IMR-90 (cell line): Measurements from ENCODE around the gene LRRC15. TPM values are rescaled to one million over a fixed set of nuclear protein-coding genes. Genes with fewer than 3 reads are reported as not detected.

Experiments used
- ATAC-seq: fragments of 200-7000 bp; cut with Tn5 transposase; 2 replicates; pipeline ENCODE4 v1.9.1; 2020; ENCODE audit warnings: low read depth, mild to moderate bottlenecking, moderate library complexity
- BruUV-seq: library from RNA; stranded (reverse); fragments of 400-500 nt; replicated peaks from 2 replicates; lab custom pipeline; 2021; lab: Mats Ljungman, UMichigan
- CTCF ChIA-PET: fragments of 300-600 bp; formaldehyde crosslinking; extraction: SDS; loops from one replicate; lab custom pipeline; 2021; ENCODE audit warnings: antibody characterized with exemption; lab: Yijun Ruan, JAX
- POLR2A ChIA-PET: fragments of 300-600 bp; sonication (Branson Sonifier 250); formaldehyde crosslinking; loops from one replicate; lab custom pipeline; 2022; ENCODE audit warnings: antibody characterized with exemption; ENCODE audit not compliant: unreplicated experiment; lab: Charles Lee
- DNase-seq: peaks from one replicate; pipeline ENCODE4 v3.0.0; 2013
- H2AFZ ChIP-seq: replicated peaks from 2 replicates; pipeline ENCODE3; 2013; ENCODE audit warnings: low read length, mild to moderate bottlenecking; ENCODE audit not compliant: poor library complexity
- H2AK5ac ChIP-seq: 2 replicates; pipeline ENCODE4 v1.6.1; 2013; ENCODE audit warnings: low read depth, low read length, inconsistent platforms
- H2AK9ac ChIP-seq: replicated peaks from 2 replicates; pipeline ENCODE3; 2013; ENCODE audit warnings: mild to moderate bottlenecking, low read depth, low read length, moderate library complexity; ENCODE audit not compliant: poor library complexity
- H2BK120ac ChIP-seq: 2 replicates; pipeline ENCODE4 v1.6.1; 2013; ENCODE audit warnings: low read depth, low read length, inconsistent platforms
- H2BK15ac ChIP-seq: 3 replicates; pipeline ENCODE4 v1.6.1; 2013; ENCODE audit warnings: low read depth, low read length, inconsistent platforms
- H2BK20ac ChIP-seq: 2 replicates; pipeline ENCODE4 v1.6.1; 2013; ENCODE audit warnings: low read depth, mild to moderate bottlenecking, inconsistent platforms, low read length, moderate library complexity
- H2BK5ac ChIP-seq: 2 replicates; pipeline ENCODE4 v1.6.1; 2013; ENCODE audit warnings: mild to moderate bottlenecking, low read depth, low read length, inconsistent platforms; ENCODE audit not compliant: poor library complexity, severe bottlenecking
- H3K14ac ChIP-seq: replicated peaks from 2 replicates; pipeline ENCODE4 v1.6.1; 2013; ENCODE audit warnings: low read depth, low read length, inconsistent platforms
- H3K18ac ChIP-seq: 2 replicates; pipeline ENCODE4 v1.6.1; 2013; ENCODE audit warnings: low read depth, low read length, control low read depth
- H3K23ac ChIP-seq: 2 replicates; pipeline ENCODE4 v1.6.1; 2013; ENCODE audit warnings: low read depth, low read length, inconsistent platforms
- H3K27ac ChIP-seq: 2 replicates; pipeline ENCODE4 v1.5.1; 2013; ENCODE audit warnings: mild to moderate bottlenecking, control low read depth, low read length; ENCODE audit not compliant: insufficient read depth
- H3K27me3 ChIP-seq: 2 replicates; pipeline ENCODE4 v1.6.1; 2013; ENCODE audit warnings: low read length; ENCODE audit not compliant: control insufficient read depth, insufficient read depth
- H3K36me3 ChIP-seq: 2 replicates; pipeline ENCODE4 v1.6.1; 2013; ENCODE audit warnings: low read length, mixed read lengths; ENCODE audit not compliant: control insufficient read depth, insufficient read depth
- H3K4ac ChIP-seq: 2 replicates; pipeline ENCODE4 v1.6.1; 2013; ENCODE audit warnings: low read depth, low read length, inconsistent platforms
- H3K4me1 ChIP-seq: 2 replicates; pipeline ENCODE4 v1.6.1; 2013; ENCODE audit warnings: low read length, mixed read lengths; ENCODE audit not compliant: control insufficient read depth, insufficient read depth
- H3K4me2 ChIP-seq: 2 replicates; pipeline ENCODE4 v1.6.1; 2013; ENCODE audit warnings: low read depth, mild to moderate bottlenecking, control low read depth, low read length, moderate library complexity
- H3K4me3 ChIP-seq: 2 replicates; pipeline ENCODE4 v1.5.1; 2013; ENCODE audit warnings: low read depth, mild to moderate bottlenecking, control low read depth, low read length, moderate library complexity; ENCODE audit not compliant: insufficient read depth
- H3K56ac ChIP-seq: 2 replicates; pipeline ENCODE4 v1.6.1; 2013; ENCODE audit warnings: low read length, inconsistent platforms; ENCODE audit not compliant: insufficient read depth; ENCODE audit errors: extremely low read depth
- H3K79me1 ChIP-seq, 2 experiments: 2 replicates each; pipeline ENCODE4 v1.6.1; 2013; ENCODE audit warnings: low read length in 2 of 2, inconsistent platforms in 1 of 2, low read depth in 1 of 2
- H3K9ac ChIP-seq: 2 replicates; pipeline ENCODE4 v1.6.1; 2013; ENCODE audit warnings: low read depth, low read length, control low read depth
- H3K9me1 ChIP-seq: 2 replicates; pipeline ENCODE4 v1.6.1; 2013; ENCODE audit warnings: low read length, inconsistent platforms; ENCODE audit not compliant: insufficient read depth
- H3K9me3 ChIP-seq: 2 replicates; pipeline ENCODE4 v1.6.1; 2013; ENCODE audit warnings: low read length; ENCODE audit not compliant: control insufficient read depth, insufficient read depth
- H4K20me1 ChIP-seq: 2 replicates; pipeline ENCODE4 v1.6.1; 2013; ENCODE audit warnings: low read length, inconsistent platforms; ENCODE audit not compliant: insufficient read depth
- H4K5ac ChIP-seq: 2 replicates; pipeline ENCODE4 v1.6.1; 2013; ENCODE audit warnings: mild to moderate bottlenecking, low read depth, low read length, control low read depth
- H4K8ac ChIP-seq, 2 experiments: 2 replicates each; pipeline ENCODE4 v1.6.1; 2013; ENCODE audit warnings: low read depth in 2 of 2, low read length in 2 of 2, control low read depth in 1 of 2, inconsistent platforms in 1 of 2
- H4K91ac ChIP-seq: 2 replicates; pipeline ENCODE4 v1.6.1; 2013; ENCODE audit warnings: low read depth, low read length, inconsistent platforms; ENCODE audit not compliant: insufficient read depth
- CEBPB ChIP-seq: IDR thresholded peaks from 2 replicates; pipeline ENCODE4 v1.6.1; 2012; ENCODE audit warnings: low read depth, low read length, improper control_type of control experiment
- CTCF ChIP-seq: conservative IDR thresholded peaks from 2 replicates; pipeline ENCODE4 v1.5.1; 2012; ENCODE audit warnings: mild to moderate bottlenecking, low read depth, low read length, improper control_type of control experiment
- FOS ChIP-seq: fragments of 150-350 bp; IDR thresholded peaks from 2 replicates; pipeline ENCODE4 v1.6.1; 2016; ENCODE audit warnings: low read depth, low read length
- MAFK ChIP-seq: IDR thresholded peaks from 2 replicates; pipeline ENCODE4 v1.6.1; 2012; ENCODE audit warnings: low read depth, low read length, improper control_type of control experiment
- MAZ ChIP-seq: IDR thresholded peaks from 2 replicates; pipeline ENCODE4 v1.6.1; 2012; ENCODE audit warnings: low read depth, mild to moderate bottlenecking, low read length, improper control_type of control experiment, moderate library complexity, borderline replicate concordance
- MXI1 ChIP-seq: IDR thresholded peaks from 2 replicates; pipeline ENCODE4 v1.6.1; 2012; ENCODE audit warnings: low read depth, mild to moderate bottlenecking, low read length, moderate library complexity, borderline replicate concordance
- POLR2A ChIP-seq: IDR thresholded peaks from 2 replicates; pipeline ENCODE4 v1.6.1; 2012; ENCODE audit warnings: mild to moderate bottlenecking, low read depth, low read length
- RAD21 ChIP-seq: IDR thresholded peaks from 2 replicates; pipeline ENCODE4 v1.6.1; 2012; ENCODE audit warnings: low read length, improper control_type of control experiment
- RCOR1 ChIP-seq: IDR thresholded peaks from 2 replicates; pipeline ENCODE4 v1.6.1; 2012; ENCODE audit warnings: mild to moderate bottlenecking, low read length, improper control_type of control experiment; ENCODE audit not compliant: insufficient replicate concordance
- RFX5 ChIP-seq: IDR thresholded peaks from 2 replicates; pipeline ENCODE4 v1.8.0; 2012; ENCODE audit warnings: low read depth, mild to moderate bottlenecking, low read length, moderate library complexity
- SMC3 ChIP-seq: fragments of 150-350 bp; IDR thresholded peaks from 2 replicates; pipeline ENCODE4 v1.6.1; 2016; ENCODE audit warnings: low read depth, mild to moderate bottlenecking, antibody characterized with exemption, low read length, moderate library complexity
- WGBS, 2 experiments: methylation state at CpG; one replicate each; pipeline versions ENCODE4 v1.1.5 to v1.1.7; 2013; ENCODE audit warnings: missing lambda C conversion rate in 2 of 2; ENCODE audit not compliant: insufficient read length in 1 of 2; ENCODE audit errors: extremely low coverage in 2 of 2; 5-methylcytosine and 5-hydroxymethylcytosine counted together
- dilution Hi-C: fragments of 300-500 bp; cut with HindIII; formaldehyde crosslinking; loops from one replicate; pipeline ENCODE4 v1.14.3; 2018; ENCODE audit warnings: low sequenced_read_pairs; ENCODE audit not compliant: unreplicated experiment
- in situ Hi-C: fragments of 300-500 bp; cut with MboI; formaldehyde crosslinking; loops from 3 replicates; pipeline ENCODE4 v1.14.3; 2019; ENCODE audit warnings: low sequenced_read_pairs, inconsistent platforms, mixed read lengths
- intact Hi-C: fragments of 100-400 bp; cut with micrococcal nuclease; formaldehyde crosslinking; loops from 2 replicates; pipeline ENCODE4 v1.10.0; 2022
- polyA plus RNA-seq, 3 experiments: library from polyadenylated mRNA; depleted of rRNA; stranded (reverse); fragments of >200 nt; gene quantifications; 2 replicates each; pipeline ENCODE4 v1.2.3, GENCODE V29; 2012; ENCODE audit warnings: low replicate concordance in 1 of 3
- total RNA-seq: library from RNA; depleted of rRNA; stranded (reverse); fragments of >200 nt; gene quantifications from 2 replicates; pipeline ENCODE4 v1.2.3, GENCODE V29; 2012
- TF ChIP-seq, protein P1 (sequence below): fragments of 150-350 bp; IDR thresholded peaks from 2 replicates; pipeline ENCODE4 v1.6.1; 2017; ENCODE audit warnings: mild to moderate bottlenecking, antibody characterized with exemption, low read length, low read depth

LRRC15 gene
- total and polyA plus RNA-seq, 2 of the 4 experiments (the other 2 are of a cell fraction) = 2.5 to 9.0 TPM

DNA sequence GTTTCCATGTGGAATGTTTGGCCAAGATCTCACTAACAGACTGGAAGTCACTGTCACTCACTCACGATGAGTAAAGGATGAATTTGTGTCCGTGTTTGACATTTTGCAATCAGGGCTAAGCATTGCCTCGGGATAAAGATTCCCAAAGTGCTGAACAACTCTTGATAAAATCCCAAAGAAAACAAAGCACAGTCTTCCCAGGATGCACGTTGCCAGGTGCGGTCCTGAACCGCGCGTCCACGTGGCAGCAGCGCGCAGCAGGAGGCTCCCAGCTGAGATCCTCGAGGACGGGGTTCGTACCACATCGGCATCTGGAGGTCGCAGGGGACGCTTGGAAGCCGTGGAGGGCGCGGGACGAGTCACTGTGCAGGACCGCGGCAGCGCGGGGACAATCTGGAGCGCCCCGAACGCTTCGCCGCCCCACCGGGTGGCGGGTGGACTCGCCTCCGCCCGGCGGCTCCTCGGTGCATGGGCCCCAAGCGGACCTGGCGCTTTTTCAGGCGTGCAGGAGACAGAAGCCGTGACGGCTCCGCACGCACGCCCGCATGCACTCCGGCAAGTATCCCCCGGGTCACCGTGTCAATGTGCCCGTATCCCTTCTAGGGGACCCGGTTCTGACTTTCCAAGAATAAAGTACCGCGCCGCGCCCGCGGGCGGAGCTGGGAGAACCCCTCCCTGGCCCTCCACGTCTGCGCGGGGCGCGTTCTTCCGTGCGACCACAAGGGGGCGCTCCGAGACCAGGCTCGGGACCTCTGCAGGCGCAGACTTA is 36.1 kb downstream of the LRRC15 start:
- H3K23ac ChIP-seq = peak overlapping the region; percentile 67
- ATAC-seq = peak; percentile 90
- POLR2A ChIA-PET = interaction anchor here (0.6 kb wide), 1 partner anchor 63 kb away, joined by 4 read pairs; no protein-coding TSS in a partner anchor
- no peak overlapping the region for H2BK5ac ChIP-seq
- no peaks in the 10 kb centered on the region for H4K20me1 ChIP-seq
- peak overlapping the region; percentile 53 for H3K4me3 ChIP-seq
- BruUV-seq = no TSS peak
- no peak overlapping the region; the same call in 1 of the 2 replicates for H3K14ac ChIP-seq
- peak overlapping the region; percentile 38; the same call in 1 of the 2 replicates for H2AK5ac ChIP-seq
- intact Hi-C loops (loop anchor here (1.0 to 5.0 kb wide), 3 partner anchors 71 to 929 kb away; no protein-coding TSS in a partner anchor), in situ Hi-C loops (loop anchor here (10.0 to 25.0 kb wide), 2 partner anchors 271 to 529 kb away; no protein-coding TSS in a partner anchor), dilution Hi-C loops (no loop called here)
- peak overlapping the region; percentile 95 for H2AFZ ChIP-seq
- H3K4me2 ChIP-seq = peak overlapping the region; percentile 80
- no peak overlapping the region for H3K27ac ChIP-seq
- H4K8ac ChIP-seq = peak overlapping the region in 1 of 2 experiments; percentile 58; a peak in 2 of 4 replicates
- DNase-seq = peak; percentile 80
- no peak overlapping the region for H3K18ac ChIP-seq
- no peak overlapping the region for H3K9ac ChIP-seq
- H2AK9ac ChIP-seq = peak overlapping the region; percentile 90
- H2BK15ac ChIP-seq = no peak overlapping the region
- CTCF ChIA-PET = interaction anchor here (0.6 to 1.2 kb wide), 11 partner anchors 8 to 301 kb away, joined by 3 to 6 read pairs (median 4); partner anchors contain the start of gene GP5
- H3K9me3 ChIP-seq = no peaks in the 10 kb centered on the region
- H3K9me1 ChIP-seq = no peaks in the 10 kb centered on the region
- no peaks in the 10 kb centered on the region for H3K79me1 ChIP-seq
- peak overlapping the region; percentile 76 for H2BK120ac ChIP-seq
- TF ChIP-seq CEBPB (peak; percentile 72), RCOR1 (no peak), FOS (no peak), MAFK (no peak), RFX5 (no peak), POLR2A (0 out of 2 replicates have a peak, but pooled peaks have one; percentile 38), SMC3 (peak; percentile 87), MAZ (peak; percentile 82), MXI1 (peak; percentile 81; the same call in 1 of the 2 replicates), CTCF (peak; percentile 97), RAD21 (peak; percentile 100)
- TF ChIP-seq, protein P1, sequence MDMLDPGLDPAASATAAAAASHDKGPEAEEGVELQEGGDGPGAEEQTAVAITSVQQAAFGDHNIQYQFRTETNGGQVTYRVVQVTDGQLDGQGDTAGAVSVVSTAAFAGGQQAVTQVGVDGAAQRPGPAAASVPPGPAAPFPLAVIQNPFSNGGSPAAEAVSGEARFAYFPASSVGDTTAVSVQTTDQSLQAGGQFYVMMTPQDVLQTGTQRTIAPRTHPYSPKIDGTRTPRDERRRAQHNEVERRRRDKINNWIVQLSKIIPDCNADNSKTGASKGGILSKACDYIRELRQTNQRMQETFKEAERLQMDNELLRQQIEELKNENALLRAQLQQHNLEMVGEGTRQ = 0 out of 2 replicates have a peak, but pooled peaks have one; percentile 9
- 3% methylated on average over 63 of the region's 69 CpGs; no CpG with 5 or more reads in 1 of the 2 experiments for WGBS, 2 experiments
- no peak overlapping the region for H3K56ac ChIP-seq
- no peak overlapping the region for H4K5ac ChIP-seq
- peak overlapping the region; percentile 23; the same call in 1 of the 2 replicates for H4K91ac ChIP-seq
- H3K27me3 ChIP-seq = no peaks in the 10 kb centered on the region; the same call in 1 of the 2 replicates
- no peaks in the 10 kb centered on the region for H3K36me3 ChIP-seq
- peak overlapping the region; percentile 60 for H3K4ac ChIP-seq
- H2BK20ac ChIP-seq = peak overlapping the region; percentile 54; the same call in 1 of the 2 replicates
- peaks cover 12% of the 10 kb centered on the region for H3K4me1 ChIP-seq
